ENCODE results near the gene HOMER3.

DNA sequence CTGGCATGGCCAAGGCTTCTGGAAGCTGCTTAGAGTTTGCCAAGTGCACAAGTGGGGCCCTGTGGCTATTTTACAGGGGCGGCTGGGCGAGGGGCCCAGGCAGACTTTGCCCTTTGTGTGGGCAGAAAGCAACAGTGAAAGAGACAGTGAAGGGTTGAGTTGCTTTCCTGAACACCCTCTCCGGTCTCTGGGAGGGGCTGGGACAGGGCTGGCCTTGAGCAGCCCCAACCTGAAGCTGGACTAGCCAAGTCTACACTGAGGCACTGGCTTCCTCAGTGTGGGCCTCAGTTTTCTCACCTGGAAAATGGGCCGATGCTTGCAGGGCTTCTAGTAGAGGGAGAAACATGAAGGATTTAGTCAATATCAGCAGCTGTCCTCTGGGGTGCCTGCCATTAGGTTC is 2.4 kb upstream of the HOMER3 start:
- no peak for TF ChIP-seq CTCF (IDR thresholded peaks at IDR 0.05; ENCODE audit: extremely low read depth in 1 of 2, insufficient read depth in 1 of 2, low read depth in 1 of 2, low read length in 2 of 2)
- no peak for TF ChIP-seq POLR2AphosphoS5 (IDR thresholded peaks at IDR 0.05; ENCODE audit: insufficient read depth, low read depth, low read length)
- no peak for TF ChIP-seq EZH2 (IDR thresholded peaks at IDR 0.05; ENCODE audit: borderline replicate concordance, low read depth, low read length, severe bottlenecking)
- TF ChIP-seq JUN (IDR thresholded peaks at IDR 0.05; ENCODE audit: borderline replicate concordance, insufficient read depth, insufficient read length, low read depth), result no peak
- no peak for TF ChIP-seq POLR2A (IDR thresholded peaks at IDR 0.05; ENCODE audit: low read depth, low read length)

Measured in endothelial cell of umbilical vein (primary cell).